ENCODE data around the gene THBD. TPM values are rescaled to one million over a fixed set of nuclear protein-coding genes. Genes with fewer than 3 reads are reported as not detected.
A peak's percentile ranks its signal among the peaks of the same experiment; 100 is the strongest.

The THBD gene
- total and polyA plus RNA-seq, 10 donors: 7.2 to 255 (median 61.4) TPM

DNA sequence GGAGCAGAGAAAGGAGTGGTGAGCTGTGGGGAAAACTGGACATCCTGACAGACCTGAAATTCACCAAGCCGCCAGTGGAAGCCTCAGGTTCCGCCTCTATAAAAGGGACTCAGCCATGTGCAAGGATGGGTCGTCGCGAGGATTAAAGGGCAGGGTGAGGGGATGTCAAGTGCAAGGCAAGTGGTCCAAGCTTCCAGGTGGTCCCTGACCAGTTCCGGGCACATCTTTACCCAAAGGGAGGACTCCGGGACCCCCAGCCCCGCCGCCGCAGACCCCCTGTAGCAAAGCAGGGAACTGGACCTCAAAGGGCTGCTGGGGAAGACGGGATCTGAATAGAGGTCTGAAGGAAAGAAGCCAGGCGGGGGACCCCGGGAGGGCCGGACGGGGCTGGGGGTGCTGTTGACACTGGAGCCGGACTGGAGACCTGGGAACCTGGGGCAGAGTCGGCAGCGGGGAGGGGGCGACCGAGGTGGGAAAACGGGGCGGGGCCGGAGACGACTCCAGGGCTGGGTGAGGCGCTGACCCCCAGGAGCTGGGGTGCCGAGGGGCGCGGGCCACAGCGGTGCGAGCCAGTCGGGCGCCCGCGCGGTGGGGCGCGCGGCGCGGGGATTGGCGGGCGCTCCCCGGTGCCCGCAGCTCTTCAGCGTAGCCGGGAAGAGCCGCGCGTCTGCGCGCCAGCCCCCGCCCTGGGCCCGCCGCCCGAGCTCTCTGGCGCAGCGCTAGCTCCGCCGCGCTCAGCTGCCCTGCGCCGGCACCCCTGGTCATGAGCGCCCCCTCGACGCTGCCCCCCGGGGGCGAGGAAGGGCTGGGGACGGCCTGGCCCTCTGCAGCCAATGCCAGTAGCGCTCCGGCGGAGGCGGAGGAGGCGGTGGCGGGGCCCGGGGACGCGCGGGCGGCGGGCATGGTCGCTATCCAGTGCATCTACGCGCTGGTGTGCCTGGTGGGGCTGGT, 14.5 kb downstream of the THBD start, which contains the start of gene SSTR4:
SSTR4 (plus strand) TSS at position 592 of the 951 bp plus-strand sequence; CDS start at position 764, 172 bp downstream.
- H3K4me3 ChIP-seq: peak within 1 kb of the TSS in 3 of 8 donors; percentile 13 to 46 (median 17)

GRCh38 chr20:23033918-23034317, 15.6 kb downstream of the THBD start:
- intact Hi-C loops (cut with DNase I; ENCODE audit: low total_unique reads): no loop called here

More for the DNA sequence above, 14.5 kb downstream of the THBD start, which contains the start of gene SSTR4:
- no peak within 1 kb of the TSS for H3K27ac ChIP-seq
- H3K9me3 ChIP-seq: no peaks in the 10 kb centered on the region
- 24 to 50% (median 25%) methylated on average over 33 to 83 of the region's 83 CpGs for WGBS, 5 donors
- peaks cover 0 to 66% (median 16%) of the 10 kb centered on the region in 7 donors for H3K27me3 ChIP-seq (replicated peaks in 1 of 7)
- intact Hi-C loops (cut with DNase I; ENCODE audit: low total_unique reads): no loop called here
- no peak for TF ChIP-seq POLR2A (IDR thresholded peaks at IDR 0.05)
- no peak for TF ChIP-seq POLR2AphosphoS5 (IDR thresholded peaks at IDR 0.05)
- TF ChIP-seq CTCF (IDR thresholded peaks at IDR 0.05 in 8 of 11, conservative IDR thresholded peaks at IDR 0.05 in 3 of 11): no peak
- DNase-seq: no peak
- no peaks in the 10 kb centered on the region for H3K36me3 ChIP-seq
- H3K4me1 ChIP-seq: peaks cover 0 to 17% (median 4%) of the 10 kb centered on the region in 6 donors

DNA sequence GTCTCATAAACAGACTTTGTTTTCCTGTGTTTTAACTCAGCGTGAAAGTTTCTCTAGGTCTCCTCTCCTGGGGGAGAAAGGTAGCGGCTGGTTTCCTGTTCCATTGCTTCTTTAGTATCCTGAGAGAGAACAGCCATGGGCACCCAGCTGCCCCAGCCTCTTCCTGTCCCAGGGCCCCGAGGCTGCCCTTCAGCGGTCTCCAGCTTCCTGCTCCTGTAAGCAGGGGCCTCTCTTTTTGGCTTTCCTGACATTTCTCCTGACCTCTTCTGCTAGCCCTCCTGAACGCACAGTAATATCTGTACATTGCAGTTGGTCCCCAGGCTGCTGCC, 16.8 kb downstream of the THBD start:
- WGBS, 5 donors: 17 to 30% (median 24%) methylated on average over 5 of the region's 5 CpGs
- no peak overlapping the region for H3K27ac ChIP-seq
- H3K36me3 ChIP-seq: no peaks in the 10 kb centered on the region
- peaks cover 0 to 37% (median 9%) of the 10 kb centered on the region in 6 donors for H3K4me1 ChIP-seq
- intact Hi-C loops (cut with DNase I; ENCODE audit: low total_unique reads): no loop called here
- H3K9me3 ChIP-seq: no peaks in the 10 kb centered on the region
- no peak overlapping the region for H3K4me3 ChIP-seq
- no peak for TF ChIP-seq POLR2AphosphoS5 (IDR thresholded peaks at IDR 0.05)
- no peak for TF ChIP-seq CTCF (IDR thresholded peaks at IDR 0.05 in 8 of 11, conservative IDR thresholded peaks at IDR 0.05 in 3 of 11)
- TF ChIP-seq POLR2A (IDR thresholded peaks at IDR 0.05): no peak
- peaks cover 0 to 46% (median 16%) of the 10 kb centered on the region in 7 donors for H3K27me3 ChIP-seq (replicated peaks in 1 of 7)
- no peak for DNase-seq

More at GRCh38 chr20:23033918-23034317, 15.6 kb downstream of the THBD start:
- no peak for DNase-seq
- H3K9me3 ChIP-seq: no peaks in the 10 kb centered on the region
- no peak overlapping the region for H3K27ac ChIP-seq
- H3K36me3 ChIP-seq: no peaks in the 10 kb centered on the region
- peaks cover 0 to 55% (median 16%) of the 10 kb centered on the region in 7 donors for H3K27me3 ChIP-seq (replicated peaks in 1 of 7)
- TF ChIP-seq POLR2A (IDR thresholded peaks at IDR 0.05): no peak
- TF ChIP-seq CTCF (IDR thresholded peaks at IDR 0.05 in 8 of 11, conservative IDR thresholded peaks at IDR 0.05 in 3 of 11): no peak
- no peak for TF ChIP-seq POLR2AphosphoS5 (IDR thresholded peaks at IDR 0.05)
- H3K4me3 ChIP-seq: no peak overlapping the region
- WGBS, 5 donors: 75 to 90% (median 81%) methylated on average over 1 to 4 of the region's 4 CpGs
- H3K4me1 ChIP-seq: peaks cover 0 to 25% (median 4%) of the 10 kb centered on the region in 6 donors

Data from spleen (tissue), 11 donors.